HEK293 (cell line): ENCODE data around the gene RABGGTA.
A peak's percentile ranks its signal among the peaks of the same experiment; 100 is the strongest.

Experiments
- CTCF ChIA-PET: fragments of 350-600 bp; formaldehyde crosslinking; extraction: SDS; loops from one replicate; lab custom pipeline; 2021; ENCODE audit warnings: antibody characterized with exemption; lab: Yijun Ruan, JAX
- POLR2A ChIA-PET: fragments of 300-600 bp; formaldehyde crosslinking; extraction: SDS; loops from one replicate; lab custom pipeline; 2020; ENCODE audit warnings: antibody characterized with exemption, inconsistent platforms; lab: Yijun Ruan, JAX
- H3K27ac ChIP-seq: fragments of 200-500 bp; sonication (Bioruptor generic); 2 replicates; pipeline ENCODE4 v1.5.1; 2014; ENCODE audit warnings: low read depth, low read length, control low read depth, inconsistent platforms; ENCODE audit errors: extremely low read depth
- H3K36me3 ChIP-seq, 2 experiments: fragments of 200-500 bp in 1 of 2; sonication (Bioruptor generic) in 1 of 2; 1 replicate in 1 of 2; 2 replicates in 1 of 2; pipeline ENCODE4 v1.5.1; 2014 to 2017; ENCODE audit warnings: inconsistent platforms in 2 of 2, low read length in 2 of 2; ENCODE audit not compliant: control insufficient read depth in 2 of 2, insufficient read depth in 1 of 2
- H3K4me1 ChIP-seq: fragments of 200-500 bp; sonication (Bioruptor generic); 2 replicates; pipeline ENCODE4 v1.5.1; 2014; ENCODE audit warnings: mild to moderate bottlenecking, low read length, inconsistent platforms; ENCODE audit not compliant: control insufficient read depth, insufficient read depth
- H3K4me3 ChIP-seq: 2 replicates; pipeline ENCODE4 v1.5.1; 2011; ENCODE audit warnings: low read depth, mild to moderate bottlenecking, control low read depth, low read length, moderate library complexity
- H3K9me3 ChIP-seq: fragments of 200-500 bp; sonication (Bioruptor generic); 2 replicates; pipeline ENCODE4 v1.5.1; 2014; ENCODE audit warnings: low read depth, low read length, inconsistent platforms; ENCODE audit not compliant: control insufficient read depth, insufficient read depth
- EGR2 ChIP-seq: fragments of 450-650 bp; formaldehyde crosslinking; IDR thresholded peaks from 2 replicates; pipeline ENCODE4 v1.5.1; 2016; ENCODE audit warnings: low read depth, missing biosample characterization, missing genetic modification characterization
- GLIS1 ChIP-seq: fragments of 450-650 bp; formaldehyde crosslinking; IDR thresholded peaks from 2 replicates; pipeline ENCODE4 v1.5.1; 2016; ENCODE audit warnings: missing biosample characterization, missing genetic modification characterization
- INSM2 ChIP-seq: fragments of 450-650 bp; formaldehyde crosslinking; IDR thresholded peaks from 2 replicates; pipeline ENCODE4 v1.5.1; 2016; ENCODE audit warnings: missing biosample characterization, missing genetic modification characterization
- MZF1 ChIP-seq: fragments of 450-650 bp; formaldehyde crosslinking; IDR thresholded peaks from 2 replicates; pipeline ENCODE4 v1.5.1; 2017; ENCODE audit warnings: missing biosample characterization, missing genetic modification characterization, borderline replicate concordance
- OVOL3 ChIP-seq: fragments of 450-650 bp; formaldehyde crosslinking; IDR thresholded peaks from 2 replicates; pipeline ENCODE4 v1.5.1; 2016; ENCODE audit warnings: missing biosample characterization, missing genetic modification characterization
- SP7 ChIP-seq: fragments of 450-650 bp; formaldehyde crosslinking; IDR thresholded peaks from 2 replicates; pipeline ENCODE4 v1.5.1; 2016; ENCODE audit warnings: missing biosample characterization, missing genetic modification characterization
- ZBTB6 ChIP-seq: fragments of 450-650 bp; formaldehyde crosslinking; IDR thresholded peaks from 2 replicates; pipeline ENCODE4 v1.5.1; 2017; ENCODE audit warnings: missing biosample characterization, missing genetic modification characterization
- ZFHX2 ChIP-seq: fragments of 450-650 bp; formaldehyde crosslinking; conservative IDR thresholded peaks from 2 replicates; pipeline ENCODE4 v1.5.1; 2016; ENCODE audit warnings: missing biosample characterization, missing genetic modification characterization
- ZNF121 ChIP-seq: fragments of 450-650 bp; formaldehyde crosslinking; IDR thresholded peaks from 2 replicates; pipeline ENCODE4 v1.5.1; 2016; ENCODE audit warnings: missing biosample characterization, missing genetic modification characterization
- ZNF324 ChIP-seq: fragments of 450-650 bp; formaldehyde crosslinking; IDR thresholded peaks from 2 replicates; pipeline ENCODE4 v1.5.1; 2016; ENCODE audit warnings: missing biosample characterization, missing genetic modification characterization
- ZNF473 ChIP-seq: fragments of 450-650 bp; formaldehyde crosslinking; IDR thresholded peaks from 2 replicates; pipeline ENCODE4 v1.5.1; 2017; ENCODE audit warnings: missing biosample characterization, missing genetic modification characterization
- ZNF600 ChIP-seq: fragments of 450-650 bp; formaldehyde crosslinking; IDR thresholded peaks from 2 replicates; pipeline ENCODE4 v1.5.1; 2016; ENCODE audit warnings: missing biosample characterization, missing genetic modification characterization
- ZNF639 ChIP-seq: fragments of 450-650 bp; formaldehyde crosslinking; IDR thresholded peaks from 2 replicates; pipeline ENCODE4 v1.5.1; 2016; ENCODE audit warnings: missing biosample characterization, missing genetic modification characterization
- ZNF645 ChIP-seq: fragments of 450-650 bp; formaldehyde crosslinking; IDR thresholded peaks from 2 replicates; pipeline ENCODE4; 2016; ENCODE audit warnings: missing biosample characterization, missing genetic modification characterization
- ZNF654 ChIP-seq: fragments of 450-650 bp; formaldehyde crosslinking; IDR thresholded peaks from 2 replicates; pipeline ENCODE4 v1.5.1; 2016; ENCODE audit warnings: low read depth, missing biosample characterization, missing genetic modification characterization
- ZNF792 ChIP-seq: fragments of 450-650 bp; formaldehyde crosslinking; IDR thresholded peaks from 2 replicates; pipeline ENCODE4 v1.5.1; 2016; ENCODE audit warnings: missing biosample characterization, missing genetic modification characterization

Gene RABGGTA

GRCh38 chr14:24296341-24297157 lies 25.2 kb upstream of the RABGGTA start (continued):
- TF ChIP-seq ZNF645 (tag by site-specific recombination) = no peak
- peak; percentile 61; the same call in 1 of the 2 replicates for TF ChIP-seq ZNF639 (tag by site-specific recombination)
- peak; percentile 59; the same call in 1 of the 2 replicates for TF ChIP-seq GLIS1 (tag by site-specific recombination)
- no peak for TF ChIP-seq MZF1 (tag by site-specific recombination)
- TF ChIP-seq ZFHX2 (tag by site-specific recombination) = no peak
- TF ChIP-seq ZBTB6 (tag by site-specific recombination) = no peak
- peak; percentile 74 for TF ChIP-seq ZNF654 (tag by site-specific recombination)
- TF ChIP-seq OVOL3 = no peak
- TF ChIP-seq ZNF600 (tag by site-specific recombination) = peak; percentile 66
- peak; percentile 43; the same call in 1 of the 2 replicates for TF ChIP-seq SP7 (tag by site-specific recombination)
- TF ChIP-seq INSM2 = no peak

- no peak overlapping the region for H3K27ac ChIP-seq
- CTCF ChIA-PET = interaction anchor here (1.0 to 1.3 kb wide), 3 partner anchors 20 to 51 kb away, joined by 5 to 6 read pairs (median 6); partner anchors contain the start of gene TINF2
- TF ChIP-seq ZNF324 (tag by site-specific recombination) (no peak), ZNF121 (tag by site-specific recombination) (peak; percentile 64; the same call in 1 of the 2 replicates), ZNF473 (tag by site-specific recombination) (no peak), ZNF654 (tag by site-specific recombination) (no peak)
- no peaks in the 10 kb centered on the region for H3K9me3 ChIP-seq
- H3K36me3 ChIP-seq = peaks cover 10 to 61% of the 10 kb centered on the region in 2 experiments
- H3K4me1 ChIP-seq = peaks cover 3% of the 10 kb centered on the region; the same call in 1 of the 2 replicates
- no peak overlapping the region for H3K4me3 ChIP-seq
- POLR2A ChIA-PET = interaction anchor here (2.0 kb wide), 1 partner anchor 51 kb away, joined by 8 read pairs; the partner anchor contains the start of gene TINF2
These were observed 22.1 kb upstream of the RABGGTA start for GRCh38 chr14:24293525-24293924.

- H3K27ac ChIP-seq = no peak overlapping the region
- ChIA-PET CTCF (interaction anchor here (1.0 to 1.6 kb wide), 6 partner anchors 15 to 139 kb away, joined by 5 to 7 read pairs (median 6); partner anchors contain the start of genes CIDEB and TINF2), POLR2A (interaction anchor here (0.9 to 2.0 kb wide), 2 partner anchors 21 to 50 kb away, joined by 3 to 8 read pairs; partner anchors contain the start of genes RABGGTA and TINF2)
- H3K9me3 ChIP-seq = no peaks in the 10 kb centered on the region
- TF ChIP-seq EGR2 (tag by site-specific recombination) (0 out of 2 replicates have a peak, but pooled peaks have one; percentile 19), ZNF792 (tag by site-specific recombination) (no peak)
- peaks cover 3% of the 10 kb centered on the region; the same call in 1 of the 2 replicates for H3K4me1 ChIP-seq
- H3K36me3 ChIP-seq = peaks cover 10 to 61% of the 10 kb centered on the region in 2 experiments
- H3K4me3 ChIP-seq = no peak overlapping the region
These were observed 20.9 kb upstream of the RABGGTA start for GRCh38 chr14:24292118-24292807.
